ENCODE results near the gene YBEY.
"Not testable (repeated sequence)": the region's sequence is repeated elsewhere in the genome, so short reads cannot be mapped to it uniquely, and the experiment has no call there.

The YBEY gene

GRCh38 chr21:46285761-46286647 is at the start of gene YBEY:
Gene YBEY (plus strand): TSS chr21:46286342. CDS start chr21:46286914, 572 bp downstream.
- Mint-ChIP-seq H3K9me3 (peaks cover 26% of the 10 kb centered on the region), H3K36me3 (ENCODE audit: low read depth) (peaks cover 59% of the 10 kb centered on the region), H3K27me3 (ENCODE audit: low read depth, poor library complexity) (no peaks in the 10 kb centered on the region), H3K4me1 (peaks cover 58% of the 10 kb centered on the region), H3K27ac (peak within 1 kb of the TSS; percentile 98), H3K4me3 (peak within 1 kb of the TSS; percentile 92)
- TF ChIP-seq CTCF (IDR thresholded peaks at IDR 0.05) = no peak
- DNase-seq = peak; percentile 88

- TF ChIP-seq CTCF (IDR thresholded peaks at IDR 0.05) = no peak
- Mint-ChIP-seq H3K4me3 (no peak overlapping the region), H3K36me3 (ENCODE audit: low read depth) (peaks cover 85% of the 10 kb centered on the region), H3K9me3 (peaks cover 30% of the 10 kb centered on the region), H3K4me1 (no peaks in the 10 kb centered on the region), H3K27ac (no peak overlapping the region), H3K27me3 (ENCODE audit: low read depth, poor library complexity) (no peaks in the 10 kb centered on the region)
- DNase-seq = no peak
Measured at GRCh38 chr21:46237474-46237873, 48.7 kb upstream of the YBEY start.

- Mint-ChIP-seq H3K4me3 (no peak overlapping the region), H3K4me1 (no peaks in the 10 kb centered on the region), H3K9me3 (peaks cover 6% of the 10 kb centered on the region), H3K27ac (peak overlapping the region; percentile 58), H3K27me3 (ENCODE audit: low read depth, poor library complexity) (no peaks in the 10 kb centered on the region), H3K36me3 (ENCODE audit: low read depth) (peaks cover 77% of the 10 kb centered on the region)
- no peak for DNase-seq
- TF ChIP-seq CTCF (IDR thresholded peaks at IDR 0.05) = no peak
Measured at GRCh38 chr21:46239817-46240325, 46.3 kb upstream of the YBEY start.

- H3K4me1 Mint-ChIP-seq; DNase-seq; H3K27me3 Mint-ChIP-seq (ENCODE audit: low read depth, poor library complexity); H3K27ac Mint-ChIP-seq; H3K9me3 Mint-ChIP-seq; H3K4me3 Mint-ChIP-seq: not testable (repeated sequence)
- peaks cover 72% of the 10 kb centered on the region for H3K36me3 Mint-ChIP-seq (ENCODE audit: low read depth)
Measured at GRCh38 chr21:46241577-46241976, 44.6 kb upstream of the YBEY start.

- Mint-ChIP-seq H3K4me3 (no peak overlapping the region), H3K9me3 (no peaks in the 10 kb centered on the region), H3K36me3 (ENCODE audit: low read depth) (peaks cover 73% of the 10 kb centered on the region), H3K27ac (peak overlapping the region; percentile 82), H3K4me1 (no peaks in the 10 kb centered on the region), H3K27me3 (ENCODE audit: low read depth, poor library complexity) (no peaks in the 10 kb centered on the region)
- no peak for TF ChIP-seq CTCF (IDR thresholded peaks at IDR 0.05)
- no peak for DNase-seq
Measured at GRCh38 chr21:46243325-46243724, 42.8 kb upstream of the YBEY start.

GRCh38 chr21:46243960-46244361 is 42.2 kb upstream of the YBEY start:
- H3K36me3 Mint-ChIP-seq (ENCODE audit: low read depth) = peaks cover 73% of the 10 kb centered on the region
- TF ChIP-seq CTCF (IDR thresholded peaks at IDR 0.05) = no peak
- DNase-seq = no peak
- H3K27me3 Mint-ChIP-seq (ENCODE audit: low read depth, poor library complexity) = no peaks in the 10 kb centered on the region
- H3K4me1 Mint-ChIP-seq = no peaks in the 10 kb centered on the region
- no peak overlapping the region for H3K27ac Mint-ChIP-seq
- H3K4me3 Mint-ChIP-seq = no peak overlapping the region
- H3K9me3 Mint-ChIP-seq = no peaks in the 10 kb centered on the region
